ENCODE measurements around the gene TNFRSF11A.

- TF ChIP-seq ELF1 (IDR thresholded peaks at IDR 0.05; ENCODE audit: borderline replicate concordance, low read depth), result no peak
- no peak for TF ChIP-seq CTCF (IDR thresholded peaks at IDR 0.05 in 2 of 3, conservative IDR thresholded peaks at IDR 0.05 in 1 of 3; ENCODE audit: borderline replicate concordance in 1 of 3, insufficient read depth in 1 of 3, low read depth in 2 of 3, low read length in 2 of 3)
- no peak for TF ChIP-seq SRF (IDR thresholded peaks at IDR 0.05; ENCODE audit: low read depth)
- TF ChIP-seq POLR2A (IDR thresholded peaks at IDR 0.05; ENCODE audit: borderline replicate concordance, extremely low read depth, insufficient read depth, insufficient read length), result no peak
- no peak for TF ChIP-seq REST (IDR thresholded peaks at IDR 0.05; ENCODE audit: low read depth)
- TF ChIP-seq POLR2AphosphoS5 (IDR thresholded peaks at IDR 0.05; ENCODE audit: low read depth, low read length), result no peak
- TF ChIP-seq SP1 (IDR thresholded peaks at IDR 0.05; ENCODE audit: low read depth), result no peak
Measured at GRCh38 chr18:62337336-62337735, 12.2 kb downstream of the TNFRSF11A start.

All from HCT116 (cell line).